Measurements from ENCODE around the gene MPDU1.

MPDU1 gene

GRCh38 chr17:7561028-7561575 is 22.6 kb upstream of the MPDU1 start:
- peak; percentile 76 for DNase-seq

GRCh38 chr17:7561589-7562207 is 22.0 kb upstream of the MPDU1 start, which contains the start of gene SENP3:
Gene SENP3, plus strand, starts transcription at chr17:7561919. Its CDS starts 1,158 bp downstream, at chr17:7563077.
- DNase-seq, result peak; percentile 91

DNA sequence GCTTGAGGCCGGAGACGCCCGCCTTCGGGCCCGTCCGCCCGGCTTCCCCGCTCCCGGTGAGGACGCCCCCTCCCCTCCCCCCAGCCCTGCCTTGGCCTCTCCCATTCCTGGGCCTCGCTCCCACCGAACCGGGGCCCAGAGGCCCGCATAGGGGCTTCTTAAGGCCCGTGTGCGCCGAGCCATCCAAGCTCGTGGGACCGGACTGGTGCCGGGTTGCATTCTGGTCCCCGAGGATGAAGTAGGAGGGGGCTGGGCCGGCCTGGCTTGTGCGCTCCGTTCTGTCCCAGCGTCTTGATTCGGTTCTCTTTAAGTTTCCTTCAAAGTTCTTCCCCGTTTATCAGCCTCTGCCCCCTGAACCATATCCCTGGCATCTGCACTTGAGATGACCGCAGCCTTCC is 21.4 kb upstream of the MPDU1 start:
- DNase-seq, result no peak

DNA sequence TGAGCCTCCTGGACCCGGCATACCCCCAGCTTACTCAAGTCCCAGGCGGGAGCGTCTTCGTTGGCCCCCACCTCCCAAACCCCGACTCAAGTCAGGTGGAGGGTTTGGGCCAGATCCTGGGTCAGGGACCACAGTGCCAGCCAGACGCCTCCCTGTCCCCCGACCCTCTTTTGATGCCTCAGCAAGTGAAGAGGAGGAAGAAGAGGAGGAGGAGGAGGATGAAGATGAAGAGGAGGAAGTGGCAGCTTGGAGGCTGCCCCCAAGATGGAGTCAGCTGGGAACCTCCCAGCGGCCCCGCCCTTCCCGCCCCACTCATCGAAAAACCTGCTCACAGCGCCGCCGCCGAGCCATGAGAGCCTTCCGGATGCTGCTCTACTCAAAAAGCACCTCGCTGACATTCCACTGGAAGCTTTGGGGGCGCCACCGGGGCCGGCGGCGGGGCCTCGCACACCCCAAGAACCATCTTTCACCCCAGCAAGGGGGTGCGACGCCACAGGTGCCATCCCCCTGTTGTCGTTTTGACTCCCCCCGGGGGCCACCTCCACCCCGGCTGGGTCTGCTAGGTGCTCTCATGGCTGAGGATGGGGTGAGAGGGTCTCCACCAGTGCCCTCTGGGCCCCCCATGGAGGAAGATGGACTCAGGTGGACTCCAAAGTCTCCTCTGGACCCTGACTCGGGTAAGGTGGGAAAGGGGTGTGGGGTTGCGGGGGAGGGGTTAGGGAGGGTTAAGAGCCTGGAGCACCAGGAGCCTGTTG is 20.4 kb upstream of the MPDU1 start:
- DNase-seq, result no peak

DNA sequence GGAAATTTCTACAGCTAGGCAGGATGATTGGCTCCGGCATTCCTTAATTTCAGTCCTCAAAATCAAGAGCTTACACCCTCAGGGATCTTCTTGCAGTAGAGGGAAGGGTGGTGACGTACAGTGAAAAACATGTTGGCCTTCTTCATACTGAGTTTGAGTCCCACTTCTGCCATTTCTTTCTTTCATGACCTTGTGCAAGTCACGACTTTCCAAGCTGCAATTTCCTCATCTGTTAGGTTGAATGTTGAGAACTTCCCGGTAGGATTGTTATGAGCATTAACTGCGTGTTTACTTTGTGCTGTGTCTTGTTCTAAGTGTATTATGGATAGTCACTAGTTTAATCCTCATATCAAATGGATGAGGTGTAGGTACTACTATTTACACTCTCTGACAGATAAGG is 14.1 kb upstream of the MPDU1 start:
- no peak for DNase-seq

DNA sequence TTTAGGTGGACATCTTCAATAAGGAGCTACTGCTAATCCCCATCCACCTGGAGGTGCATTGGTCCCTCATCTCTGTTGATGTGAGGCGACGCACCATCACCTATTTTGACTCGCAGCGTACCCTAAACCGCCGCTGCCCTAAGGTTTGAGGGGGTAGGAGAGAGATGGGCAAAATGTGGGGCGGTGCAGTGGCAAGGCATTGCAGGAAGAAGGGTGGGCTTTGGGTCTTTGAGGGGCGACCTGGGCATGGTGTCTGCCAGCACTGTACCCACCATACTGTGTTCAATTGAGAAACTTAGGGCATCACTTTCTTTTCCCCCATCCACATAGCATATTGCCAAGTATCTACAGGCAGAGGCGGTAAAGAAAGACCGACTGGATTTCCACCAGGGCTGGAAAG is 13.3 kb upstream of the MPDU1 start:
- no peak for DNase-seq

- DNase-seq, result no peak
Measured at GRCh38 chr17:7572338-7572587, 11.4 kb upstream of the MPDU1 start.

DNA sequence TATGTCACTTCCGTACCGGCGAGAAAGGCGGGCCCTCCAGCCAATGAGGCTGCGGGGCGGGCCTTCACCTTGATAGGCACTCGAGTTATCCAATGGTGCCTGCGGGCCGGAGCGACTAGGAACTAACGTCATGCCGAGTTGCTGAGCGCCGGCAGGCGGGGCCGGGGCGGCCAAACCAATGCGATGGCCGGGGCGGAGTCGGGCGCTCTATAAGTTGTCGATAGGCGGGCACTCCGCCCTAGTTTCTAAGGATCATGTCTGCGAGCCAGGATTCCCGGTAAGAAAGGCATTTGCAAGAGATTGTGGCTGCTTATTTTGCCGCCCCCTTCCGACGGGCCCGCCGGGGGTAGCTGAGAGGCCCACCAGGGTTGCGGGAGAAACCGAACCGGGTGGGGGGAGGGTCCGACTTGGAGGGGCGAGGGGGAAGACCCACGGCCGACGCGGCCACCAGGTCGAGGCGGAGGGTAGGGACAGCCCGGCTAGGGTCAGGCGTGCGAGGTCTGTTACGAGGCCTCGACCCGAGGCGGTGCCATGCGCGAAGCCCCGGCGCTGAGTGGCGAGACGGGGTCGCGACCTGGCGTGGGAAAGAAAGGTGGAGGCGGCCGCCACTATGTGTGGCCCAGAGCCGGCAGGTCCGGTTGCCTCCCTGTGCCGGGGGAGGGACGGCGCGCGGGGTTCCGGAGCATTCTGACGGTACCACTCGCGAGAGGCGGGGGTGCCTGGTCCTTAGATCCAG is 10.9 kb upstream of the MPDU1 start:
- DNase-seq, result peak; percentile 98

DNA sequence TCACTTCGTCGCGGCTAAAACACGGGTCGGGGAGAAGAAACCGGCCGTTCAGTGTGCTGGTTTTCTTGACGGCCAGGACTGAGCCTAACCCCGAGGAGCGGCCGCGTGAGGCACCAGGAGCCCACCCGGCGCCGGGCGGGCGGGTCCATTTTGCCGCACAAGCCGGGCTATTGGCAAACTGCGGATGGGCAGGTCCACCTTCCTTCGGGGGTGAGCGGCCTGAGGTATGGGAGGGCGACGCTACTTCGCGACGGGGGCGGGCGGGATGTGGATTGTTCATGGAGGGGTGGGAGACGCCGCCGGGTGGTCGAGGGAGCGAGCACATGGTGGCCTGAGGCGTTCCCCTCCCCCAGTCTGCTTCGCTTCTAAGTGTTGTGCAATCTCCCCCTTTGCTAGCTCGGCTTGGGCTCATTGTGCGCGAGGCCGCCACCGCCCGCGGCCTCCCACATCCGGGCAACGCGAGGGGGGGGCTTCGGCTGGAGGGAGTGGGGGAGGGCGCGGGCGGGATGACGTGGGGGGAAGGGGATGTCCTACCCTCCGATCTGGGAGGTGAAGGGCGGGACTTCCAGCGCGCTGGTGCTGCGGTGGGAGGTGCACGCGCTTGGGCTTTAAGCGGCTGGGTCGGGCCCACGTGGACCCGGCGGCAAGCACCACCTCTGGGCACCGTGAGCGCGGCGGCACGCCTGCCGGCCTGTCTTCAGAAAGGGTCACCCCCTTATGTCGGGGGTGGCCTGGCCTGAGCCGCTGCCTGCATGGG is 10.2 kb upstream of the MPDU1 start:
- peak; percentile 80 for DNase-seq

- no peak for DNase-seq
Measured at GRCh38 chr17:7574176-7574953, 9.3 kb upstream of the MPDU1 start.

- DNase-seq, result no peak
Measured at GRCh38 chr17:7575481-7575883, 8.2 kb upstream of the MPDU1 start.

DNA sequence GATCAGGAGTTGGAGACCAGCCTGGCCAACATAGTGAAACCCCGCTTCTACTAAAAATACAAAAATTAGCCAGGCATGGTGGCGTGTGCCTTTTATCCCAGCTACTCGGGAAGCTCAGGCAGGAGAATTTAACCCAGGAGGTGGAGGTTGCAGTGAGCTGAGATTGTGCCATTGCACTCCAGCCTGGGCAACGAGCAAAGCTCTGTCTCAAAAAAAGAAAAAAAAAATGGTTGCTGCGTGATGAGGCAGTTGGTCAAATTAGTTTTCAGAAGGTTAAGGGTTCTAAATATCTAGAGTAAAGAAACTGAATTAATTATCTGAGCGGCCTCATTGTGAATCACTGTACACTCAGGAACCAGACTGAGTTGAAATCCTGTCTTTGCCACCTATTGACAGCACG is 7.7 kb upstream of the MPDU1 start:
- DNase-seq, result no peak

DNA sequence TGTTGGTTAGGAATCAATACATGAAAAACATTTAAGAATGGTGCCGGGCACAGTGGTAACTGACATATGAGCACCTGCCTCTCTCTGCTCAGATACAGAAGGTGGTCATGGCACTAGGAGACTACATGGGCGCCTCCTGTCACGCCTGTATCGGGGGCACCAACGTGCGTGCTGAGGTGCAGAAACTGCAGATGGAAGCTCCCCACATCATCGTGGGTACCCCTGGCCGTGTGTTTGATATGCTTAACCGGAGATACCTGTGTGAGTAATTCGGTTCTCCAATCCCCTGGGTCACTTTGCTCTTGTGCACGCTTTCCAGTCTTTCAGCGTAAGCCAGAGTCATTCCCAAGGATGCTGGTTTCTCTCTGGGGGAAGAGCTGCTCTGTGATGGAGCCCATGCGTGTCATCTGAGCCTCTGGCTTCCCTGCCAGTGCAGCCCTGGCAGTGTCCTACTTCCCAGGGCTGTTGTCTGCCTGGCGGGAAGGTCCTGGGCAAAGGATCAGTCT is 7.2 kb upstream of the MPDU1 start:
- no peak for DNase-seq

- no peak for DNase-seq
Measured at GRCh38 chr17:7577327-7578199, 6.1 kb upstream of the MPDU1 start.

DNA sequence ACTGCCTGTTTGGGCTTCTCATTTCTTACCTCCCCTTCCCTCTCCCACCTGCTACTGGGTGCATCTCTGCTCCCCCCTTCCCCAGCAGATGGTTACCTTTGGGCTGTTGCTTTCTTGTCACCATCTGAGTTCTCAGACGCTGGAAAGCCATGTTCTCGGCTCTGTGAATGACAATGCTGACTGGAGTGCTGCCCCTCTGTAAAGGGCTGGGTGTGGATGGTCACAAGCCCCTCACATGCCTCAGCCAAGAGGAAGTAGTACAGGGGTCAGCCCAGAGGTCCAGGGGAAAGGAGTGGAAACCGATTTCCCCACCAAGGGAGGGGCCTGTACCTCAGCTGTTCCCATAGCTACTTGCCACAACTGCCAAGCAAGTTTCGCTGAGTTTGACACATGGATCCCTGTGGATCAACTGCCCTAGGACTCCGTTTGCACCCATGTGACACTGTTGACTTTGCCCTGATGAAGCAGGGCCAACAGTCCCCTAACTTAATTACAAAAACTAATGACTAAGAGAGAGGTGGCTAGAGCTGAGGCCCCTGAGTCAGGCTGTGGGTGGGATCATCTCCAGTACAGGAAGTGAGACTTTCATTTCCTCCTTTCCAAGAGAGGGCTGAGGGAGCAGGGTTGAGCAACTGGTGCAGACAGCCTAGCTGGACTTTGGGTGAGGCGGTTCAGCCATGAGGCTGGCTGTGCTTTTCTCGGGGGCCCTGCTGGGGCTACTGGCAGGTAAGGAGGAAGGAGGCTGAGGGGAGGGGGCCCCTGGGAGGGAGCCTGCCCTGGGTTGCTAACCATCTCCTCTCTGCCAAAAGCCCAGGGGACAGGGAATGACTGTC is 4.4 kb upstream of the MPDU1 start, which contains the start of gene CD68:
Gene CD68 (plus strand): TSS at position 638 of the 833 bp plus-strand sequence. CDS start 40 bp downstream, at position 678.
- no peak for DNase-seq

DNA sequence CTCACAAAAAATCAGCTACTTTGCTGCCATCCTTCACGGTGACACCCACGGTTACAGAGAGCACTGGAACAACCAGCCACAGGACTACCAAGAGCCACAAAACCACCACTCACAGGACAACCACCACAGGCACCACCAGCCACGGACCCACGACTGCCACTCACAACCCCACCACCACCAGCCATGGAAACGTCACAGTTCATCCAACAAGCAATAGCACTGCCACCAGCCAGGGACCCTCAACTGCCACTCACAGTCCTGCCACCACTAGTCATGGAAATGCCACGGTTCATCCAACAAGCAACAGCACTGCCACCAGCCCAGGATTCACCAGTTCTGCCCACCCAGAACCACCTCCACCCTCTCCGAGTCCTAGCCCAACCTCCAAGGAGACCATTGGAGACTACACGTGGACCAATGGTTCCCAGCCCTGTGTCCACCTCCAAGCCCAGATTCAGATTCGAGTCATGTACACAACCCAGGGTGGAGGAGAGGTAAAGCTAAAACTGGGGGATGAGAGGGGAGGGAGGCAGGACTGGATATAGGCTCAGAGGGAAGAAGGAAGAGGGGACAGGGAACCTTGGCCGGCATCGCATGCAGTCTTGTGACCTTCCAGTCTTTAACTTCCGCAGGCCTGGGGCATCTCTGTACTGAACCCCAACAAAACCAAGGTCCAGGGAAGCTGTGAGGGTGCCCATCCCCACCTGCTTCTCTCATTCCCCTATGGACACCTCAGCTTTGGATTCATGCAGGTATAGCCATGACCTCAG is 3.6 kb upstream of the MPDU1 start:
- DNase-seq, result no peak

GRCh38 chr17:7580604-7581575 is 2.8 kb upstream of the MPDU1 start:
- DNase-seq, result no peak
